Measurements from ENCODE around the gene CSK.

DNA sequence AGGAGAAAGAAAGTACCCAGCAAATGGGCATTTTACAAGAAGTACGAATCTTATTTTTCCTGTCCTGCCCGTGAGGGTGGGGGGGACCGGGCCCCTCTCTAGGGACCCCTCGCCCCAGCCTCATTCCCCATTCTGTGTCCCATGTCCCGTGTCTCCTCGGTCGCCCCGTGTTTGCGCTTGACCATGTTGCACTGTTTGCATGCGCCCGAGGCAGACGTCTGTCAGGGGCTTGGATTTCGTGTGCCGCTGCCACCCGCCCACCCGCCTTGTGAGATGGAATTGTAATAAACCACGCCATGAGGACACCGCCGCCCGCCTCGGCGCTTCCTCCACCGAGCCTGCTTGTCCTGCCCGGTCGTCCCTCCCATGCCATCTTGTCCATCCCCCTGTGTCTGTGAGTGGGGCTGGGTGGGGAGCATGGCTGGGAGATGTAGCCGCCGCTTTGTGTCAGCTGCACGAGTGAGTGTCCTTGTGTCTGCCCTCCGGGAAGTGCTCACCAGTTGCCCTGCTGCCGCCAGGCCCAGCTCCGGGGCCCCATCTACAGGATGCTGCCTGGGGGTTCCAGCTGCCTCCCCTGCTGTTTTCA lies 21.1 kb downstream of the CSK start:
- TF ChIP-seq CTCF (IDR thresholded peaks at IDR 0.05; ENCODE audit: low read depth, low read length, poor library complexity, severe bottlenecking) (no peak), EZH2phosphoT487 (IDR thresholded peaks at IDR 0.05; ENCODE audit: borderline replicate concordance, low read length) (no peak)

All from DOHH2 (cell line).